Ishikawa (cell line): ENCODE measurements around the gene NAPB.

Source experiments
- CEBPB ChIP-seq: IDR thresholded peaks from 2 replicates; pipeline ENCODE4 v1.6.1; 2012
- EP300 ChIP-seq: IDR thresholded peaks from 2 replicates; pipeline ENCODE4 v1.6.1; 2012; ENCODE audit warnings: borderline replicate concordance
- NFIC ChIP-seq: IDR thresholded peaks from 2 replicates; pipeline ENCODE4 v1.6.1; 2012
- RAD21 ChIP-seq: IDR thresholded peaks from 2 replicates; pipeline ENCODE4 v1.6.1; 2012; ENCODE audit warnings: low read depth
- TAF1 ChIP-seq: IDR thresholded peaks from 2 replicates; pipeline ENCODE4 v1.6.1; 2012; ENCODE audit warnings: low read depth, mild to moderate bottlenecking
- TF ChIP-seq, protein P1 (sequence below): IDR thresholded peaks from 2 replicates; pipeline ENCODE4 v1.6.1; 2012; ENCODE audit warnings: low read depth, mild to moderate bottlenecking
- TF ChIP-seq, protein P2 (sequence below): IDR thresholded peaks from 2 replicates; pipeline ENCODE4 v1.6.1; 2012

DNA sequence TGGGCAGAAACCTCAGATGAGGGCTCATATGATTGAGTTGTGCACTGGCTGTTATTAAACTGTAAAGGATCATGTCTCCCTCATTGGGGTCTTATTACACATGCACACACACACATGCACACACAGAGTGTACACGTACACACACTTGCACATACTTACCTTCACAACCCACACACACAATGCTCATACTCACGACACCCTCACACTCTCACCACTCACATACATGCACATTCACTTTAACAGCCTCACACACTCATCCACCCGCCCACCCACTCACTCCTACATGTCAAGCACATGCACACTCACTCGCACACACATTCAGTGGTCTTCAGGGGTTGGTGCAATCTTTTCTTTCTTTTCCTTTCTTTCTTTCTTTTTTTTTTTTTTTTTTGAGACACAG is 23.6 kb upstream of the NAPB start:
- no peak for TF ChIP-seq EP300
- TF ChIP-seq TAF1, result no peak
- TF ChIP-seq CEBPB, result no peak
- TF ChIP-seq, protein P1, sequence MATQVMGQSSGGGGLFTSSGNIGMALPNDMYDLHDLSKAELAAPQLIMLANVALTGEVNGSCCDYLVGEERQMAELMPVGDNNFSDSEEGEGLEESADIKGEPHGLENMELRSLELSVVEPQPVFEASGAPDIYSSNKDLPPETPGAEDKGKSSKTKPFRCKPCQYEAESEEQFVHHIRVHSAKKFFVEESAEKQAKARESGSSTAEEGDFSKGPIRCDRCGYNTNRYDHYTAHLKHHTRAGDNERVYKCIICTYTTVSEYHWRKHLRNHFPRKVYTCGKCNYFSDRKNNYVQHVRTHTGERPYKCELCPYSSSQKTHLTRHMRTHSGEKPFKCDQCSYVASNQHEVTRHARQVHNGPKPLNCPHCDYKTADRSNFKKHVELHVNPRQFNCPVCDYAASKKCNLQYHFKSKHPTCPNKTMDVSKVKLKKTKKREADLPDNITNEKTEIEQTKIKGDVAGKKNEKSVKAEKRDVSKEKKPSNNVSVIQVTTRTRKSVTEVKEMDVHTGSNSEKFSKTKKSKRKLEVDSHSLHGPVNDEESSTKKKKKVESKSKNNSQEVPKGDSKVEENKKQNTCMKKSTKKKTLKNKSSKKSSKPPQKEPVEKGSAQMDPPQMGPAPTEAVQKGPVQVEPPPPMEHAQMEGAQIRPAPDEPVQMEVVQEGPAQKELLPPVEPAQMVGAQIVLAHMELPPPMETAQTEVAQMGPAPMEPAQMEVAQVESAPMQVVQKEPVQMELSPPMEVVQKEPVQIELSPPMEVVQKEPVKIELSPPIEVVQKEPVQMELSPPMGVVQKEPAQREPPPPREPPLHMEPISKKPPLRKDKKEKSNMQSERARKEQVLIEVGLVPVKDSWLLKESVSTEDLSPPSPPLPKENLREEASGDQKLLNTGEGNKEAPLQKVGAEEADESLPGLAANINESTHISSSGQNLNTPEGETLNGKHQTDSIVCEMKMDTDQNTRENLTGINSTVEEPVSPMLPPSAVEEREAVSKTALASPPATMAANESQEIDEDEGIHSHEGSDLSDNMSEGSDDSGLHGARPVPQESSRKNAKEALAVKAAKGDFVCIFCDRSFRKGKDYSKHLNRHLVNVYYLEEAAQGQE, result no peak
- TF ChIP-seq, protein P2, sequence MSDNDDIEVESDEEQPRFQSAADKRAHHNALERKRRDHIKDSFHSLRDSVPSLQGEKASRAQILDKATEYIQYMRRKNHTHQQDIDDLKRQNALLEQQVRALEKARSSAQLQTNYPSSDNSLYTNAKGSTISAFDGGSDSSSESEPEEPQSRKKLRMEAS, result no peak
- TF ChIP-seq RAD21, result no peak
- TF ChIP-seq NFIC, result no peak
